ENCODE results near the gene SEC31A.
"Not testable (repeated sequence)": the region's sequence is repeated elsewhere in the genome, so short reads cannot be mapped to it uniquely, and the experiment has no call there.

The SEC31A gene

DNA sequence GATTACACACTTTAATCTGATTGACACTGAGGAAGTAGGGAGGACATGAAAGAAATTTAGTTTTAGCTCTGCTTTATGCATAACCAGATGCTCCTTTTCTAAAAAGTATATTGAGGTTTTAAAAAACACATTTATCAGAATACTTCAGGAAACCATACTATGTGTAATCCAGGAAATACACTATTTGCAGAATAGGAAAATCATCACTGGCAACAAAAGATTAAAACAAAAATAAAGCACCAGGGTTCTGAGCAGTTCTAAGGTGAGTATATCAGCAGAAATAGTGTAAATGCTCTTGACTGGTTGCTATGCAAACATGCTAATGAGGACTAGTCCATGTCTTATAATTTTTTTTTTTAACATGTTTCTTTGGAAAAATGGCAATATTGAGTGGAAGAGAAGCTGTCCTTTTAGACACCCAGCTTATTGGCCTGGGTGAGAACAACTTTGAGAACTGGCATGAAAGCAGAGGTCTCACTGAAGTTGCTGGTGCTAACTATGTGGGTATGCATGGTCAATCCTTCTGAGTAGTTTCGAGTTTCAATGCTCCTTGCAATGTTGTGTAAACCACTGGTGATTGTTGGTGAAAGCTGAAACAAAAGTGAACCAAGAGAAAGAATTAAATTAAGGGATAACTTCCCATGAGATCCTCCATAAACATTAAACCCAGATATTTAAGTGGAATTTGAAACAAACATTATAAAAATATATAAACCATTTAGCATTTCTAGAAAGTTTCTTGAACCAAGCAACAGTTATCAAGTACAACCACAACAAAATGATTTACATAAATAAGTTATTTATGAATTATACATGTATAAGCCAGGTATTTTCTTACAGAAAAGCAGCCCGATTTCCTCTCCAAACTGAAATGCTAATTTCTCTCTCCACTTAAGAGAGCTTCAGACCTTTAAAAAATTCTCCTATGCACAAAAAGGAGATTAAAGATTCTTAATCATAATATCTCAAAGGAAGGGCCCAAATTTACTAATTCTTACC lies 72.0 kb downstream of the SEC31A start:
- no peak for TF ChIP-seq CTCF (IDR thresholded peaks at IDR 0.05; ENCODE audit: control insufficient read depth, insufficient read depth, low read depth, low read length, missing control alignments)
- no peak overlapping the region for H3K4me3 ChIP-seq (ENCODE audit: control insufficient read depth, low read depth, low read length)
- DNase-seq (ENCODE audit: low read depth): no peak

- not testable (repeated sequence) for H3K4me3 ChIP-seq (ENCODE audit: control insufficient read depth, low read depth, low read length); DNase-seq (ENCODE audit: low read depth)
Measured at GRCh38 chr4:82816874-82817273, 74.1 kb downstream of the SEC31A start.

- TF ChIP-seq CTCF (IDR thresholded peaks at IDR 0.05; ENCODE audit: control insufficient read depth, insufficient read depth, low read depth, low read length, missing control alignments): no peak
- no peak overlapping the region for H3K4me3 ChIP-seq (ENCODE audit: control insufficient read depth, low read depth, low read length)
- DNase-seq (ENCODE audit: low read depth): no peak
Measured at GRCh38 chr4:82814034-82814433, 76.9 kb downstream of the SEC31A start.

DNA sequence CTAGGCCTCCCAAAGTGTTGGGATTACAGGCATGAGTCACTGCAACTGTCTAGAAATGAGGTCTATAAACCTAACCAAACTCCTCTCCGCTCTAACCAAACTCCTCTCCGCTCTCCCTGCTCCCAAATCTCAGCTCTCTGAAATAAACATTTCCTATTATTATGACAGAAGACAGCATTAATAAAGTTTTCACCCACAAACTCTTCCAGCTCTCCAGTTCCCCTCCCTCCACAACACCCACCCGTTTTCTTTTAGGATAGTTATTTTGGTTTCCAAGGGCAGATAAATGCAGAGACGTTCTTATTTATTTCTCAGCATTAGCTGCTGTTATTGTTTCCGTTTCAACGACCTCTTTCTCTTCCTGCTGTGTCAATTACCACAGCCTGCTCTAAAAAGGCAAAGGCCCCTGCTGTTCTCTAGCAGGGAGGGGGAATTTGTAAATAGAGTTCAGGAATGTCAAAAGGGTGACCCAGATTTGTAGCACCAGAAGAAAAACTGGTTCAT lies 79.1 kb downstream of the SEC31A start:
- no peak for TF ChIP-seq CTCF (IDR thresholded peaks at IDR 0.05; ENCODE audit: control insufficient read depth, insufficient read depth, low read depth, low read length, missing control alignments)
- no peak overlapping the region for H3K4me3 ChIP-seq (ENCODE audit: control insufficient read depth, low read depth, low read length)
- no peak for DNase-seq (ENCODE audit: low read depth)

GRCh38 chr4:82811392-82811791 lies 79.6 kb downstream of the SEC31A start:
- H3K4me3 ChIP-seq (ENCODE audit: control insufficient read depth, low read depth, low read length): no peak overlapping the region
- no peak for DNase-seq (ENCODE audit: low read depth)
- no peak for TF ChIP-seq CTCF (IDR thresholded peaks at IDR 0.05; ENCODE audit: control insufficient read depth, insufficient read depth, low read depth, low read length, missing control alignments)

DNA sequence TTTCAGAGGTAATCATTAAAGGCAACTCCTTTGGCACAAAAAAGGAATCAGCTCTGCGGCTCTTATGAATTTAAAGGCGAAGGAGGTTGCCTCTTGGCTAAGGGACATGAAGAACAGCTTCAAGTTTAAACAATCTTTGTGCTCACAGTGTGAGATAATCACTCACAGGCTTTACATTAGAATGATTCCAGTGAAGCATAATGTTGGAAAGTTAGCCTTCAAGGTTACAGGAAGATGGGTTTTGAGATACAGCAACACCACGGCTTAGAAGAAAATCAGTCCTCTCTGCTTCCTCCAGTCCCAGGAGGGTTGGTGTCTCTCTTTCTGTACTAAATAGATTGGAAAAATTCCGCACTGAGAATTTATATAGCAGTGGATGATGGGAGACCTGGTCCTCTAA lies 80.8 kb downstream of the SEC31A start:
- no peak overlapping the region for H3K4me3 ChIP-seq (ENCODE audit: control insufficient read depth, low read depth, low read length)
- no peak for TF ChIP-seq CTCF (IDR thresholded peaks at IDR 0.05; ENCODE audit: control insufficient read depth, insufficient read depth, low read depth, low read length, missing control alignments)
- DNase-seq (ENCODE audit: low read depth): no peak

DNA sequence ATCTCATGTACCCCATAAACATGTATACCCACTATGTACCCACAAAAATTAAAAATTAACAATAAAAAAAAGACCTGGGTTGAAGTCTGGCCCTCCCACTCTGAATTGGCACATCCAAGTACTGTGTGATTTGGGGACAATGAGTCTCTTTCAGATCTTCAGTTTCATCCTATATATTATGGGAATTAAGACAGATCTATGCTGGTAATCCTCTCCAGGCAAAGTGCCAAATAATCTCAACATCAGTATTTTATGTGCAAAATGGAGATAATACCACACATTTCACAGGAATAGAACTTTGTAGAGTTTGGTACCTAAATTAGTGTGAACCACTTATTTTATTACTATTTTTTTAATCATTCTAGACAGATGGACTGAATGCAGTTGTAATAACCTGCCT lies 81.3 kb downstream of the SEC31A start:
- TF ChIP-seq CTCF (IDR thresholded peaks at IDR 0.05; ENCODE audit: control insufficient read depth, insufficient read depth, low read depth, low read length, missing control alignments): no peak
- no peak overlapping the region for H3K4me3 ChIP-seq (ENCODE audit: control insufficient read depth, low read depth, low read length)
- DNase-seq (ENCODE audit: low read depth): no peak

Data from AG09309 (cell line).